ENCODE measurements around the gene FBXL3. TPM values are rescaled to one million over a fixed set of nuclear protein-coding genes. Genes with fewer than 3 reads are reported as not detected.

Gene FBXL3
- total RNA-seq (2022; extraction: Qiagen RNA extraction; ENCODE audit: low read depth), result 12.6 to 18.9 TPM (median 16.1 TPM) in 5 replicates

GRCh38 chr13:77026861-77027621 is at the start of gene FBXL3:
TSS of gene FBXL3 (minus strand) at chr13:77027159. CDS start at chr13:77021860, 5,299 bp downstream.

GRCh38 chr13:76991796-76992547 is 35.0 kb downstream of the FBXL3 start, which contains the start of gene CLN5:
TSS of gene CLN5 (plus strand) at chr13:76992081. CDS start at chr13:76992099, 18 bp downstream.

Other genes starting within 250 kb of the FBXL3 start
- 1.1 to 2.3 TPM (median 1.8 TPM) in 5 replicates for gene KCTD12, start 140.8 kb downstream of the FBXL3 start, total RNA-seq (2022; extraction: Qiagen RNA extraction; ENCODE audit: low read depth)
- gene ACOD1, start 78.6 kb downstream of the FBXL3 start, total RNA-seq (2022; extraction: Qiagen RNA extraction; ENCODE audit: low read depth), result not detected in 5 replicates
- gene CLN5, start 35.1 kb downstream of the FBXL3 start, total RNA-seq (2022; extraction: Qiagen RNA extraction; ENCODE audit: low read depth), result 6.5 to 9.8 TPM (median 8.8 TPM) in 5 replicates